Left renal pelvis (tissue), 4 donors: ENCODE measurements around the gene GRIK4. TPM values are rescaled to one million over a fixed set of nuclear protein-coding genes. Genes with fewer than 3 reads are reported as not detected.

Experiments
- DNase-seq, 4 donors: peaks; one replicate each; pipeline ENCODE4 v3.0.0-alpha.2; 2013; ENCODE audit warnings: low read depth in 4 of 4, low spot score in 3 of 4
- polyA plus RNA-seq, 4 donors: library from polyadenylated mRNA; unstranded; fragments of 120-200 nt; gene quantifications; one replicate each; pipeline ENCODE4 v1.2.1, GENCODE V29; 2013; ENCODE audit not compliant: insufficient read length in 4 of 4

The GRIK4 gene
- polyA plus RNA-seq, 4 donors: 0.95 to 1.9 (median 1.5) TPM

- DNase-seq: no peak
Observed at GRCh38 chr11:120696597-120697218, 185.2 kb downstream of the GRIK4 start.

DNA sequence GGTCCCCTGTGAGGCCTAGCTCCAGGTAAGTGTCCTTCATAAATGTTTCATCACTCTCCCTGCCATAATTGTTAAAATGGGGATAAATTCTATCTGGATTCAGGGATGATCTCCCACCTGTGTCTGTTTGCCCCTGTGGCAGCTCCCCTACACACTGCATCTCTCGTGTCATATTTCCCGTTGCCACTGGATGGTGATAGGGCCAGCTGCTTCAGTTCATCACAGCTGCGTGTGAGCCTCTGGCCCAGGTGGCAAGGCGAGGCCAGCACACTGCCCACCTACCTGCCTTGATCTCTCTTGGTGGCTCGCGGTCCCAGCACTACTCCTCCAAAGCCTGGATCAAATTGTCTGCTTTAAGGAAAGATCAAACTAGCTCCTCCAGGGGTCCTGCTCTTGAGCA is 187.4 kb downstream of the GRIK4 start:
- no peak for DNase-seq

DNA sequence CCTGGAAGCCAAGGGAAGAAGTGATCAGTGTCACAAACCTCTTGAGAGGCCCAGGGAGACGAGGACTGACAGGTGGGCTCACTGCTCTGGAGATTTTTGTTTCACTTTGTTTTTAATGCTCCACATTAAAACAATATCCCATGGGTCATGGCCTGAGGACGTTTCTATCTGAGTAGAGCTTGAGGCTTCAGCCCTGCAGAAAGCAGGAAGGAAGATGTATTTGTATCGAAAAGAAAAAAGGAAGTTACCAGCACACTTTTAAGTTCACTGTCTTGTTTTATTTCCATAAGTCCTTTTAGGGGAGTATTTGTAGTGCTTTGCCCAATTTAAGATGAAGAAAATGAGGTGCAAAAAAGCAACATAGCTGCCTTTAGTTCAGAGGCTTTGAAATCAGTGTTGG is 191.1 kb downstream of the GRIK4 start:
- no peak for DNase-seq

GRCh38 chr11:120703358-120704152 is 192.0 kb downstream of the GRIK4 start:
- DNase-seq: no peak

DNA sequence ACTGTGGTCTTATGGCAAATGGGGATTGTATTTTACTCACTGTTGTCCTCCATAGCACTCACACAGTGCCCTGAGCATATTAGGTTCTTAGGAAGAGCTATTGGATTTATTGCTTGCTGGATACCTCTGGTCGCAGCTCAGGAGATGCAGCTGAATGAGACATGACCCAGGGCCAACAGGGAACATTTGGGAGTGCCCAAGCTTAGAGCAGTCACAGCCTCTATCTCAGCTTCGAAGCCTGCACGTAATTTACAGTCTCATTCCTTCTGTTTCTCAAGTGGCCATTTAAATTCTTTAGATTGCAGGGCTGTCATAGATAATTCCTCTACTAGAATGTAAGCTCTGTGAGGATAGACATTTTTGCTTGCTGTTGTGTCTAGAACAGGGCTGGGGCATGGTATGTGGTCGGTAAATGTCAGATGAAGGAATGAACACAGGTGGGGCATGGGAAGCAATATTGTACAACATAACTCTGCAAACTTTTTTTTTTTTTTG is 192.8 kb downstream of the GRIK4 start:
- DNase-seq: no peak

DNA sequence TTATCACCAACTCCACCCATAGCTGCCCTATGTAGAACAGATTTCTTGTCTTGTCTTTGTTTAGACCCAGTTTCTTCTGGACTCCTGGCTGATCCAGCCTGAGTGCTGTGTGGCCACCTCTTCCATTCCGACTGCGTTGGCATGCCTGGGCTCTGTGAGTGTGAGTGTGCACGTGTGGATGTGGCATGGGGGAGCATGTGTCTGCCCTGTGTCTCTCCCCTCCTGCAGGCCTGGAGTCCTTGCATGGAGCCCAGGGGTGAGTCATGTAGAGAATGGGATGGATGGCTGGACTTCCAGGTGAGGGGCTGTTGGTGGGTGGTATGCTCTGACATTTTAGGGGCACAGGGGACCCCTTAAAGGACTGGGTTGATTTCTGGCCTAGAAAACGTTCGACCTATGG is 194.7 kb downstream of the GRIK4 start:
- no peak for DNase-seq

GRCh38 chr11:120707098-120707497 is 195.6 kb downstream of the GRIK4 start:
- no peak for DNase-seq

DNA sequence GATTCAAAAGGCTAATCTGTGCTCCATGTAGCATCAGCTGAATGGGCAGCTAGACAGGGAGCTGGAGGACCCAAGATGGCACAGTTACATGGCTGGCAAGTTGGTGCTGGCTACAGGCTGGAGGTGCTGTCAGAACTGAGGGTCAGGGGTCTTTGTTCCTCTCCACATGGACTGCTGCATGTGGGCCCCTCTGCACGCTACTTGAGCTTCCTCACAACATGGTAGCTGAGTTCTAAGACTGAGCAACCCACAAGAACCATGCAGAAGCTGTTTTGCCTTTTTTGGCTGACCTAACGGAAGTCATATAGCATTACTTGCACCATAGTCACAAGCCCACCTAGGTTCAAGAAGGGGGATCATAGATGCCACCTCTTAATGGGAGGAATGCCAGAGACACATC is 196.1 kb downstream of the GRIK4 start:
- no peak for DNase-seq

DNA sequence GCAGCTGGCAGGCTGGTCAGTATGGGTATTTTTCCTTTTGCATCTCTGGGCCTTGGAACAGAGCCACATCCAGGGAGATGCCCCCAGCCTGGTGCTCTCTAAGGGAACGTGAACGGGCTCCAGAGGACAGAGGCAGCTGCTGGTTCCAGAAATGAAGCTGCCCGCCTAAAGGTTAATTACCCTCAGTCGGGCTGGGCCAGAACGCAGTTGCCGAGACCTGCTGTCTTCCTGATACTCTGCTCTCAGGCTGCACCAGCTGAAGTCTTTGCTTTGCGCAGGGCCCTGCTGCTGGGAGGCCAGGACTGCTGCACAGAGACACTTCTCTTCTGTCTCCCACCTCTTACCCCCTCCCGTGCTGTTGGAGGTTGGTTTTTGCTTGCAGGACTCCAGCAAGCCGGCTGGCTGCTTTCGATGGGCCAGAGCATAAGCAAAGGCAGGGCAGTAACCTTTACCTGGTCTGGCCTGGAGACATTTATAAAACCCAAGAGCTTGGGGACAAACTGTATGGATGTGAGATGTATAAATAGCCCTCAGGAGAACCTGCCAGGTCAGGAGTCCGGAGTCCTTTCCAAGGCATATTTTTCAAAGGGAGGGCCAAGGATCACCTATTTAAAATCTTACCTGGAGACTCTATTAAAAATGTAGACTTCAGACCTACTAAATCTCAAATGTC is 197.1 kb downstream of the GRIK4 start:
- no peak for DNase-seq

DNA sequence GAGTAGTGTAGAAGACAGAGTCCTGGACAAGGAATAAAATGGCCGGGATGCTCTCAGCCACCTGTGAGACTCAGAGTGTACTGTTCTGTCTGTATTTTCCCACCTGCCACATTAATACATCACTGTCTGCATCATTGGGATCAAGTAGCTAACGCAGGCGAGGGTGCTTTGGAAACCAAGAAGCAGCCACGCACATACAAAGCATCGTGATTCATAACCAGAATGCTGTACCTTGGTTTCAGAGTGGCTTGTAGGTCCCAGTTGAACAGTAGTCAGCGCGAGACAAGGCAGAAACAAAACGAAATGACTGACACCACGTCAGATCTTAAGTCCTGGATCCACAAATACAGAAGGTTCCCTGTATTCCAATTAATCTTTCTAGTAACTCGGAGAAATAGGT is 198.3 kb downstream of the GRIK4 start:
- DNase-seq: no peak

GRCh38 chr11:120710354-120711131 is 199.0 kb downstream of the GRIK4 start:
- DNase-seq: peak in 1 of 4 donors; percentile 60

GRCh38 chr11:120712014-120712413 is 200.5 kb downstream of the GRIK4 start:
- no peak for DNase-seq

DNA sequence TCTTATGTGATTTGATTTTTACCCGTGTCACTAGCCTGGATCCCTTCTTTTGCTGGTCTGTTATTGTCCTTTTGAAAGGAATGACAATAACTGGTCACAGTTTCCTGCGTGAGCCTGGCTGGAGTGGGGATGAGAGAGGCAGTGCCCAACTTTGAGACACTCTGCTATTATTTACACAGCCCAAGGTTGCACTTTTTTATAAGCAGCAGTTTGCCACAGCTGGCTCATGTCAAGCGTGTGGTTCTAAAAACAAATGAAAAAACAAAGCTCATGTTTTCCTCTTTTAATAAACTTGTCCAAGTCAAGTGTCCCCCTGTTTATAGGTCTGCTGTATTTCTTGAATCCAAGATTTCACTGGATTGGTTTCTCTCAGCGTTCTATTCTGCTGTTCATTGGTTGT is 201.3 kb downstream of the GRIK4 start:
- no peak for DNase-seq

GRCh38 chr11:120713296-120713695 is 201.7 kb downstream of the GRIK4 start:
- no peak for DNase-seq

DNA sequence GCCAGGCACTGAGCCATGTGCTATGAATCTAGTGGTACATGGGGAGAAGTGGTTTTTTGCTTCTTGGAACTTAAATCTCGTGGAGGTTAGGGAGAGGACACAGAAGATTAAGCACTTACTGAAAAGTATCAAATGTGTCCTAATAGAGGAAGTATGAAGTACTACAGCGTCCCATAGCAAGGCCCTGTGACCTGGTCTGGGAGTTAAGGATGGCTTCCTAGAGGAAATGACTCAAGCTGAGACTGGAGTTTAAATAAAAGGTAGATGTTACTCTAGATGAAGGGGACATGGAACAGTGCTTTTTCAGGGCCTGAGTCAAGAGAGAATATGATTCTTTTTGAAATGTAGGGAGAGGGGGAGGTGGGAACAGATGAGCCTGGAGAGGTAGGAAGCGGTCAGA is 202.9 kb downstream of the GRIK4 start:
- DNase-seq: no peak

DNA sequence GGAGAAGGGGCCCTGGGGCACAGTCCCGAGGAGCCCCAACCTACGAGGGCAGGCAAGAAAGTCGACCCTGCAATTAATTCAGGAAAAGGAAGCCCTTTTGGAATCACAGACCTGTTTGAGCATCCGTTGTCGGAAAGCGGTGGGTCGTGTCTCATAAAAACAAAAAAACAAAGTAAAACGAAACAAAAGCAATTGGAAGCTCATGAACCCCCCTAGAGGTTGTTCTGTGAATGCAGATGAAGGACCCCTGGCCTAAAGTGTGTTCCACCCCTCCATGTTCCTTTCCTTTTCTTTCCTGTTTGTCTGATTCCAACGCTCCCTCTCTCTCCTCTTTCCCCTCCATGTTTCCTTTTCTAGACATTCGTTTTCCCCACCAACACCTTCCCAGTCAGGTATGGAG is 203.7 kb downstream of the GRIK4 start:
- no peak for DNase-seq

GRCh38 chr11:120717042-120717441 is 205.5 kb downstream of the GRIK4 start:
- no peak for DNase-seq

DNA sequence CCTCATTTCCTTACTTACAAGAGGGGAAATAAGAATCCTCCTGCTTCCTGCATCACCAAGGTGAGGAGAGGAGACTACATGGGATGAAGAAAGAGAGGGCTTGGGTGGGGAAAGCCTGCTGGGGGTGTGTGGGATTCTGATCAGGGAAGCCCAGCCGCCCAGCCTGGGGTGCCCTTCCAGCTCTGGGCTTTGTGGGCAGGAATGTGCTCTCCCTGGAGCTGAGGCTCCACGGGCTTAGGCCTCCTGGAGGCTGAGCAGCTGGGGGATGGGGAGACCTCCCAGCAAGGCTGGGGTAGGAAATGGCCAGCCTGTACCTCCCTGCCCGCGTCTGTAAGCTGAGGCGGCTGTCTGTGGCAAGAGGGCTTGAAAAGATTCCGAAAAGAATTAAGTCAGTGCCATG is 206.1 kb downstream of the GRIK4 start:
- no peak for DNase-seq

DNA sequence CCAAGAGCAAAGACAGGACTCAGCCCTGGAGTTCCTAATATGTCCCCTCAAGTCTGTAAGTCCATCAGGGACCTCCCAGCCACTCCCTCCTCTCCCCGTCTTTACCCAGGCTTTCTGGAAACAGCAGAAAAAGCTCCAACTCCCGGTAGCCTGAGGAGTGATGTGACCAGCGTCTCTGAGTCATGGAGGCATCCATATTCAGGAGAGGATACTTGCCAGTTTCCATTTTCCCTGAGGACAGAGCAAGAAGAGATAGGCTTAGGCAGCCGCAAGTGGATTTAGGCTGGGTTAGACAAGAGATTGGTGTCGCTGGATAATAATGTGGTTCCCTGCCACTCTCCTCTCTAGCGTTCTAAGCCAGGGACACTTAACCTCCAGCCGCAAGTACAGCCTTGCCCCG is 206.6 kb downstream of the GRIK4 start:
- no peak for DNase-seq

GRCh38 chr11:120719348-120719747 is 207.8 kb downstream of the GRIK4 start:
- DNase-seq: no peak

- DNase-seq: no peak
Observed at GRCh38 chr11:120720760-120721159, 209.2 kb downstream of the GRIK4 start.
